ENCODE data around the gene MGA.

GRCh38 chr15:41653760-41654159 is 6.4 kb upstream of the MGA start:
- TF ChIP-seq POLR2AphosphoS5 (IDR thresholded peaks at IDR 0.05) (no peak), CTCF (IDR thresholded peaks at IDR 0.05) (no peak)

Data from upper lobe of left lung (tissue), 4 donors.